HG02943 (cell line): ENCODE results near the gene ASPA.
"Not testable (repeated sequence)": the region's sequence is repeated elsewhere in the genome, so short reads cannot be mapped to it uniquely, and the experiment has no call there.

ENCODE experiments used
- ATAC-seq: cut with Tn5 transposase; IDR thresholded peaks from one replicate; pipeline ENCODE4 v1.9.1; 2021; ENCODE audit warnings: mild to moderate bottlenecking, low read depth, moderate library complexity; ENCODE audit not compliant: unreplicated experiment

The ASPA gene

GRCh38 chr17:3475812-3476610 lies at the start of gene ASPA:
ASPA (plus strand) TSS chr17:3475997; CDS start chr17:3476160, 163 bp downstream.
- ATAC-seq = no peak

DNA sequence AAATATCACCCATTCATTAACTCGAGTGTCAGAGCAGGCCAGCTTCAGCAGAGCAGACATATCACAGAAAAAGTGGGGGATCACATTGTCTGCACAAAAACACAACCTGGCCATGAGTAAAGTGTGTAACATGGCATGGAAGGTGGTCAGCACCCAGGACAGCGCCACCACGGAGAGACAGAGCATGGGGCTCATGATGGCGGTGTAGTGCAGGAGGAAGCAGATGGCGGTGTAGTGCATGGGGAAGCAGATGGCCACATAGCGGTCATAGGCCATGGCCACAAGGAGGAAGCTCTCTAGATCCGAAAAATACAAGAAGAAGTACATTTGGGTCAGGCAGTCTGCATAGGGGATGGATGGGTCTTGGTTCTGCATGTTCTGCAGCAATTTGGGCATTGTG lies 42.6 kb upstream of the ASPA start:
- ATAC-seq = not testable (repeated sequence)

DNA sequence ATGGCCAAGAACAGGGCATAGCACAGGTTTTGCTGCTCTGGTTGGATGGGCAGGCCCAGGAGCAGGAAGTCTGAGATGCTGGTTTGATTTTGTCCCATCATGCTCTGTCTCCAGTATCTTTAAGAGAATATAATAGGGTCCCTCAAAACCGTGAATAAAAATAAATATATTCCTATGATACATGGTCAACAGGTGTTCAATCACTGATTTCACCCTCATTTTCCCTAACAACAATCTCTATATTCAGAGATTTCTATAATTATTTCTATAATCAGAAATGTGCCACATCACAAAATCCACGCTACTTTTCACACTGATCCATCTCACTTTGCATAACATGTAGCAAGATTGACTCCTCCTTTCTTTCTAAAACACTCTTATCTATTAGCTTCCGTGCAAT lies 42.1 kb upstream of the ASPA start, which contains the start of gene OR1E2:
TSS of gene OR1E2 (minus strand) at position 101 of the 400 bp plus-strand sequence. CDS start at position 101, 0 bp downstream.
- ATAC-seq = no peak

GRCh38 chr17:3438368-3438767 lies 37.4 kb upstream of the ASPA start:
- ATAC-seq = no peak

DNA sequence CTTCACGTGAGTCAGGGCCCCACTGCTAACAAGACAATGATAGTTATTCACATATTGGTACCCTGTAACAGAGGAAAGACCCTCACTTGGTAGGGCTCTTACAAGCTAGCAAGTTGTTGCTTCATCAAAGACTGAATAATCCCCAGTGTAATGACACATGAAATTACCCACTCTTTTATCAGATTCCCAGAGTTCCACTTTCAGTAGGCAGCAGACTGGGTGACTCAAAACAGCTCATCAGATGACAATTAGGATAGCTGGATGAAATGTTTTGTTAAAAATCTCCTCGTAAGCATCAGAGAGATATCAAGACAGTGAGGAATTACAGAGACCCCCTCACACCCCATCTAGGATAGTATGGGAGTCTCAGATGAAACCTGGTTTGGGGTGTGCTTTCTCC lies 35.3 kb upstream of the ASPA start:
- no peak for ATAC-seq

GRCh38 chr17:3447625-3448024 lies 28.2 kb upstream of the ASPA start:
- ATAC-seq = no peak

DNA sequence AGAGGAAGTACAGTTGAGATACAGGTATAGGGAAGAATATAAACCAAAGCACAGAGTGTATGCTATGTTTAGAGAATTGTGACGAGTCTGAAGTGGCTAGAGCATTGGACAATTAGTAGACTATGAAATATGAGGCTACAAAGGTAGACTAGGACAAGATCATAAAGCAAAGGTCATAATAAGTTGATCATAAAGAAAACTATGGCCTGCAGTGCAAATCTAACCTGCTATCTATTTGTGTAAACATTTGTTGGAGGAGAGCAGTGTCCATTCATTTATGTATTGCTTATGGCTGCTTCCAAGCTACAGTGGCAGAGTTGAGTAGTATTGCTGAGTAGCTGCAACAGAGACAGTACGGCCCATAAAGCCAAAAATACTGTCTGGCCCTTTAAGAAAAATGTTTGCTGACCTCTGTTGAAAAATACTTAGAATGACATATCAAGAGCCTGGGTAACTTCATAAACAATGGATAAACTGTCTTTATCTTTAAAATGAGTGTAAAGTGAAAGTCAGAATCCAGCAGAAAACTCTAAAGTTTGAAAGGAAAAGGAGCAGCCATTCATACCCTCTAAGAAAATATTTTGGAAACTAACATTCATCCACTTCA lies 27.6 kb upstream of the ASPA start:
- ATAC-seq = no peak

DNA sequence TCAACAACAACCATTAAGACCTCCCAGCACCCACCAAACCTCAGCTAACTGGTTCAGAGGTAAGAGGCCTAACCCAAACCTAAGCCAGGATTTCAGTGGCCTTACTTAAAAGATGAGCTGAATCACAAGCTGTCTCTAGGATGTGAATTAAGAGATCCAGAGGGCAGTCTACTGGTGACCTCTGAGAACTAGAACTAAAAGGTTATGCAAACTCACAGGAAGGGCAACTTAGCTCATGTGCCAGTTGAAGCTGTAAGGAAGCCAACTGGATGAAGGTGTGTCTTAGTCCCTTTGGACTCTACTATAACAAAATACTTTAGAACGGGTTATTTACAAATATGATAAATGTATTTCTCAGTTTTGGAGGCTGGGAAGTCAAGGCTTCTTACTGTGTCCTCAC lies 9.4 kb upstream of the ASPA start:
- not testable (repeated sequence) for ATAC-seq

- no peak for ATAC-seq
Measured at GRCh38 chr17:3469529-3469928, 6.3 kb upstream of the ASPA start.

DNA sequence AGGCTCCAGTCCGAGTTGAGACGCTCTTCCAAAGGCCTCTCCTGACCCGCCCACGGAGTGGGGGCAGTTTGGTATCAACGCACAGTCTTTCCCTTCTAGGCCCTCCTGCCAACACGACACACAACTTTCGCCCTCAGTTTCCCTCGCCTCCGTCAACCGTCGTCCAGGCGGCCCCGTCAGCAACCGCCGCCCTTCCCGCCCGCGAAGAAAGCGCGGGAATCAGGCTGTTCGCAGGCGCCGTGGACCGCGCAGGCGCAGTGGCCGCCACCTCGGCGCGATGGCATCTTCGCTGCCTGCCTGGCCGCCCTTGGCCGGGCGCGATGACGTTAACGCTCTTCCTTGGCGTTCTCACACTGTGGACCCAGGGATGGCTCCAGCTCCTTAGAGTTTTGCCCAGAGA lies 4.2 kb upstream of the ASPA start, which contains the start of gene SPATA22:
TSS of gene SPATA22 (minus strand) at position 221 of the 400 bp plus-strand sequence. CDS start 2,494 bp downstream, outside the sequence.
- ATAC-seq = no peak

DNA sequence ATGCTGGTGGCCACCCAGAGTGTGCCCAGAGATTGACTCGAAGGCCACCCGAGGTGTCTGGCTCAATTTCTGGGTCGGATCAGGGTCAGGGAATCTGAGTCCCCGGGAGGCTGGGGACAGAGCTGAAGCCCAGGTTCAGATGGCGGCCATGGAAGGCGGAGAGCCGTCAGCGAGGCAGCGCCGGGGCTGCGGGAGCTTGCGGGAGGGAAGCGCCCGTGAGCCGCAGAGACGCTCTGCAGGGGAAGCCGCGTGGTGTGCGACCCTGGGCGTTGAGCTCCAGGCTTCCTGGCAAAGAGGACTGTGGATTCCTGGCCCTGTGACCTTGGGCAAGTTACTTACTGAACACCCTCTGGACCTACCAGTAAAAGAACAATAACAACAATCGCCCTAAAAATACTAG lies 3.7 kb upstream of the ASPA start:
- no peak for ATAC-seq

- no peak for ATAC-seq
Measured at GRCh38 chr17:3474212-3474611, 1.6 kb upstream of the ASPA start.

GRCh38 chr17:3475251-3475685 lies 529 bp upstream of the ASPA start:
- ATAC-seq = no peak

DNA sequence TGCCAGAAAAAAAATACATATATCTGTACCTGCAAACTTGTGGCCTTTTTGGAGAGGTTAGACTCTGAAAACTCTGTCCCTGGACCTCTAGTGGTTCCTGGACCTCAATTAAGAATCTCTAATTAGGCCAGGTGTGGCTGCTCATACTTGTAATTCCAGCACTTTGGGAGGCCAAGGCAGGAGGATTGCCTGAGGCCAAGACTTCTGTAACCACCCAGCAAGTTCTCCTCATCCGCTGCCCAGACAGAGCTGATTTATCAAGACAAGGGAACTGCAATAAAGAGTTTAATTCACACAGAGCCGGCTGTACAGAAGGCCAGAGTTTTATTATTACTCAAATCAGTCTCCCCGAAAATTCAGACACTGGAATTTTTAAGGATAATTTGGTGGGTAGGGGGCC lies 4.2 kb downstream of the ASPA start:
- no peak for ATAC-seq

- no peak for ATAC-seq
Measured at GRCh38 chr17:3482852-3483251, 7.1 kb downstream of the ASPA start.

- no peak for ATAC-seq
Measured at GRCh38 chr17:3485481-3486068, 9.8 kb downstream of the ASPA start.

DNA sequence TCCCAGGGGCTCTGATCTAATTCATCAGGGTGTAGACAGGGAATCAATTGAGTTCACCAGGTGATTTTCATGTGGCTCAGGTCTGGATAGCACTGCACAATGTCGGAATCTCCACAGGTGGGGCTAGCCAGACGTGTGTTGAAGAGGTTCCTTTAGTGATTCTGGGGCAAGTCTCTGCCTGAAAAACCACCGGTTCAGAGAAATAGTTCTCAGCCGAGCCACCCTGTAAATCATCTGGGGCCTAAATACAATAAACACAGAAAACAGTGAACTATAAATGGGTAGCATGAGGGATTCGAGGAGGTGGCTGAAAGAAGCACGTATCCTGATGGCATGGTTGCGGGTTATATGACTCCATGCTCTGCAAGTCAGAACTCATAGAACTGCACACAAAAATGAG lies 21.3 kb downstream of the ASPA start:
- ATAC-seq = no peak

DNA sequence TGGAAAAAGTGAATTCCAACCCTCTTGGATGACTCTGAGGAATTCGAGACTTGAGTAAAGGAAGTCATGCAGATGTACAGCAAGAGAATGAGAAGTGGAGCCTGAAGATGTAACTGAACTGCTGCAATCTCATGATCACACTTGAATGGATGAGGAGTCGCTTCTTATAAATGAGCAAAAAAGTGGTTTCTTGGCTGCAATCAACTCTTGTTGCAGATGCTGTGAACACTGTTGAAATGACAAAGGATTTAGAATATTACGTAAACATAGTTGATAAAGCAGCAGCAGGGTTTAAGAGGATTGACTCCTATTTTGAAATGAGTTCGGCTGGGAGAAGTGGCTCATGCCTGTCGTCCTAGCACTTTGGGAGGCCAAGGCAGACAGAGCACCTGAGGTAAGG lies 25.5 kb downstream of the ASPA start:
- ATAC-seq = no peak

- no peak for ATAC-seq
Measured at GRCh38 chr17:3502466-3502865, 26.7 kb downstream of the ASPA start.

GRCh38 chr17:3503285-3503684 lies 27.5 kb downstream of the ASPA start:
- no peak for ATAC-seq

GRCh38 chr17:3505008-3505407 lies 29.2 kb downstream of the ASPA start:
- no peak for ATAC-seq
